Smooth muscle cell (in vitro differentiated cells): Measurements from ENCODE around the gene ACTG2. TPM values are rescaled to one million over a fixed set of nuclear protein-coding genes. Genes with fewer than 3 reads are reported as not detected.

Source experiments
- DNase-seq: peaks from one replicate; lab custom pipeline; 2025; ENCODE audit not compliant: unreplicated experiment; lab: John Stamatoyannopoulos, UW
- H2AFZ ChIP-seq: fragments of 200-600 bp; sonication (generic); 2 replicates; pipeline ENCODE4 v1.6.0; 2016; ENCODE audit warnings: antibody characterized with exemption, low read depth, mild to moderate bottlenecking
- H3F3A ChIP-seq: fragments of 200-600 bp; sonication (generic); 2 replicates; pipeline ENCODE4 v1.6.0; 2017; ENCODE audit warnings: antibody characterized with exemption, low read depth
- H3K27ac ChIP-seq: fragments of 200-600 bp; sonication (generic); 2 replicates; pipeline ENCODE4 v1.5.1; 2016; ENCODE audit warnings: low read depth, mild to moderate bottlenecking
- H3K27me3 ChIP-seq: fragments of 200-600 bp; sonication (generic); 2 replicates; pipeline ENCODE4 v1.6.1; 2016; ENCODE audit warnings: low read depth, mild to moderate bottlenecking
- H3K36me3 ChIP-seq: fragments of 200-600 bp; sonication (generic); 2 replicates; pipeline ENCODE4 v1.5.1; 2016; ENCODE audit warnings: low read depth
- H3K4me1 ChIP-seq: fragments of 200-600 bp; sonication (generic); 2 replicates; pipeline ENCODE4 v1.5.1; 2016; ENCODE audit warnings: low read depth
- H3K4me2 ChIP-seq: fragments of 200-600 bp; sonication (generic); 2 replicates; pipeline ENCODE4 v1.6.0; 2016; ENCODE audit warnings: mild to moderate bottlenecking
- H3K4me3 ChIP-seq: fragments of 200-600 bp; sonication (generic); 2 replicates; pipeline ENCODE4 v1.5.1; 2016; ENCODE audit warnings: mild to moderate bottlenecking
- H3K79me2 ChIP-seq: fragments of 200-600 bp; sonication (generic); 2 replicates; pipeline ENCODE4 v1.6.0; 2016; ENCODE audit warnings: low read depth, mild to moderate bottlenecking
- H3K9ac ChIP-seq: fragments of 200-600 bp; sonication (generic); 2 replicates; pipeline ENCODE4 v1.6.0; 2016; ENCODE audit warnings: low read depth
- H3K9me3 ChIP-seq: fragments of 200-600 bp; sonication (generic); replicated peaks from 2 replicates; pipeline ENCODE4 v1.5.1; 2016; ENCODE audit warnings: low read depth
- H4K20me1 ChIP-seq: fragments of 200-600 bp; sonication (generic); 2 replicates; pipeline ENCODE4 v1.6.0; 2016; ENCODE audit warnings: low read depth
- CTCF ChIP-seq: fragments of 200-600 bp; sonication (generic); IDR thresholded peaks from 2 replicates; pipeline ENCODE4 v1.5.1; 2017; ENCODE audit warnings: borderline replicate concordance, mild to moderate bottlenecking, antibody characterized with exemption; ENCODE audit not compliant: insufficient read depth, poor library complexity, severe bottlenecking
- WGBS: methylation state at CpG from one replicate; pipeline ENCODE4 v1.1.7; 2016; ENCODE audit warnings: low lambda C conversion rate; 5-methylcytosine and 5-hydroxymethylcytosine counted together
- polyA plus RNA-seq: library from polyadenylated mRNA; unstranded; fragments of >200 nt; fragmentation: Nextera tagmentation; extraction: Ambion mirVana; gene quantifications from 2 replicates; pipeline ENCODE4 v1.2.1, GENCODE V29; 2016
- total RNA-seq: library from RNA; depleted of rRNA; stranded (reverse); fragments of >200 nt; gene quantifications from 2 replicates; pipeline ENCODE4 v1.2.3, GENCODE V29; 2014

ACTG2 gene
- total and polyA plus RNA-seq, 2 experiments from 2014 or later: 323 to 874 TPM

- Histone ChIP-seq H3K9me3 (no peaks in the 10 kb centered on the region), H3F3A (peaks cover 3% of the 10 kb centered on the region), H3K4me3 (no peak overlapping the region), H3K27ac (peak overlapping the region; percentile 60), H3K4me1 (no peaks in the 10 kb centered on the region), H3K27me3 (no peaks in the 10 kb centered on the region), H3K4me2 (peak overlapping the region; percentile 29), H3K9ac (no peak overlapping the region), H2AFZ (no peak overlapping the region), H4K20me1 (peaks cover 4% of the 10 kb centered on the region), H3K79me2 (no peaks in the 10 kb centered on the region), H3K36me3 (peaks cover 5% of the 10 kb centered on the region)
- DNase-seq: no peak
- TF ChIP-seq CTCF: no peak
These were observed 40.8 kb upstream of the ACTG2 start for GRCh38 chr2:73852020-73852419.

GRCh38 chr2:73855526-73855925, 37.3 kb upstream of the ACTG2 start:
- WGBS: 87% methylated on average over 2 of the region's 2 CpGs
- Histone ChIP-seq H3K27ac (no peak overlapping the region), H3K27me3 (no peaks in the 10 kb centered on the region), H3K9me3 (no peaks in the 10 kb centered on the region), H3K4me3 (no peak overlapping the region), H3K36me3 (peaks cover 5% of the 10 kb centered on the region), H2AFZ (no peak overlapping the region), H3F3A (peaks cover 13% of the 10 kb centered on the region), H3K4me1 (peaks cover 3% of the 10 kb centered on the region), H4K20me1 (peaks cover 10% of the 10 kb centered on the region), H3K9ac (no peak overlapping the region), H3K79me2 (no peaks in the 10 kb centered on the region), H3K4me2 (no peak overlapping the region)
- no peak for DNase-seq
- no peak for TF ChIP-seq CTCF

GRCh38 chr2:73856214-73856613, 36.6 kb upstream of the ACTG2 start:
- DNase-seq: no peak
- no peak for TF ChIP-seq CTCF

GRCh38 chr2:73859721-73860586, 32.9 kb upstream of the ACTG2 start:
- Histone ChIP-seq H3K4me2 (no peak overlapping the region), H3K4me1 (peaks cover 3% of the 10 kb centered on the region), H3K4me3 (no peak overlapping the region), H3K79me2 (no peaks in the 10 kb centered on the region), H2AFZ (no peak overlapping the region), H3K27me3 (no peaks in the 10 kb centered on the region), H3K9me3 (no peaks in the 10 kb centered on the region), H3K36me3 (peaks cover 10% of the 10 kb centered on the region), H3F3A (peaks cover 10% of the 10 kb centered on the region), H3K27ac (peak overlapping the region; percentile 89), H4K20me1 (peaks cover 6% of the 10 kb centered on the region), H3K9ac (no peak overlapping the region)
- DNase-seq: no peak
- TF ChIP-seq CTCF: no peak
- WGBS: 83% methylated on average over 6 of the region's 6 CpGs

More at GRCh38 chr2:73856214-73856613, 36.6 kb upstream of the ACTG2 start:
- Histone ChIP-seq H3K27ac (no peak overlapping the region), H3K4me1 (peaks cover 3% of the 10 kb centered on the region), H3K4me2 (no peak overlapping the region), H4K20me1 (peaks cover 10% of the 10 kb centered on the region), H3K36me3 (peaks cover 5% of the 10 kb centered on the region), H2AFZ (no peak overlapping the region), H3K9ac (no peak overlapping the region), H3K4me3 (no peak overlapping the region), H3K79me2 (no peaks in the 10 kb centered on the region), H3K27me3 (no peaks in the 10 kb centered on the region), H3F3A (peaks cover 13% of the 10 kb centered on the region), H3K9me3 (no peaks in the 10 kb centered on the region)
